HS-5 (cell line): ENCODE measurements around the gene UPK3BL2.
"Not testable (repeated sequence)": the region's sequence is repeated elsewhere in the genome, so short reads cannot be mapped to it uniquely, and the experiment has no call there.

Source experiments
- DNase-seq: peaks from one replicate; pipeline ENCODE4 v3.0.0-alpha.2; 2012; ENCODE audit warnings: low read depth

UPK3BL2 gene

GRCh38 chr7:102493220-102493935 lies 50.1 kb downstream of the UPK3BL2 start:
- DNase-seq, result not testable (repeated sequence)

GRCh38 chr7:102490529-102491075 lies 52.9 kb downstream of the UPK3BL2 start:
- not testable (repeated sequence) for DNase-seq
